ENCODE measurements around the gene ZNF232.
"Not testable (repeated sequence)": the region's sequence is repeated elsewhere in the genome, so short reads cannot be mapped to it uniquely, and the experiment has no call there.

GRCh38 chr17:5134571-5134970 lies 22.9 kb upstream of the ZNF232 start:
- not testable (repeated sequence) for TF ChIP-seq EP300, CTCF (IDR thresholded peaks at IDR 0.05)

Measured in suprapubic skin (tissue), 3 donors.